ENCODE measurements around the gene EIF4E. TPM values are rescaled to one million over a fixed set of nuclear protein-coding genes. Genes with fewer than 3 reads are reported as not detected.
"Not testable (repeated sequence)": the region's sequence is repeated elsewhere in the genome, so short reads cannot be mapped to it uniquely, and the experiment has no call there.

Gene EIF4E
- total and polyA plus RNA-seq, 2 of the 4 experiments (the other 2 are of a cell fraction) = 80.4 to 113 TPM

DNA sequence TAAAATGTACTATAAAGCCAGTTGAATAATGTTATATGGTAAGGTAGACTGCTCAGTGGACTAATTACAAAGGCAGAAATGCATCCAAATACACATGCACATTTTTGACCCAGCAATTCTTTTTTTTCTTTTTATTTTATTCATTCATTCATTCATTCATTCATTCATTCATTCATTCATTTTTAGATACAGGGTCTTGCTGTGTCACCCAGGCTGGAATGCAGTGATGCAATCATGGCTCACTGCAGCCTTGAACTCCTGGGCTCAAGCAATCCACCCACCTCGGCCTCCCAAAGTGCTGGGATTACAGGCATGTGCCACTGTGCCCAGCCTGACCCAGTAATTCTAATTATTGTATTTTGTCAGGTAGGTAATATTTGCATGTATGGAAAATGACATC is 97.9 kb downstream of the EIF4E start:
- not testable (repeated sequence) for ATAC-seq (ENCODE audit: low read depth)

More for the DNA sequence above, 97.9 kb downstream of the EIF4E start:
- H3K14ac ChIP-seq (replicated peaks; ENCODE audit: low read depth, low read length); H3K9ac ChIP-seq (ENCODE audit: low read depth, low read length); H2BK20ac ChIP-seq (ENCODE audit: low read depth, low read length); H4K8ac ChIP-seq (ENCODE audit: low read depth in 2 of 2, low read length in 2 of 2); H3K23ac ChIP-seq (ENCODE audit: low read depth, low read length); H2BK15ac ChIP-seq (ENCODE audit: low read depth, low read length); H3K4ac ChIP-seq (ENCODE audit: low read depth, low read length); DNase-seq; H4K5ac ChIP-seq (ENCODE audit: low read depth, low read length); H2AK9ac ChIP-seq (replicated peaks; ENCODE audit: low read depth, low read length, poor library complexity); H3K56ac ChIP-seq (ENCODE audit: extremely low read depth, insufficient read depth, low read length); dilution Hi-C loops (cut with HindIII; ENCODE audit: low sequenced_read_pairs, unreplicated experiment); POLR2A ChIA-PET (ENCODE audit: unreplicated experiment); H3K9me3 ChIP-seq (ENCODE audit: control insufficient read depth, insufficient read depth, low read length); H2AK5ac ChIP-seq (ENCODE audit: low read depth, low read length); H4K91ac ChIP-seq (ENCODE audit: insufficient read depth, low read depth, low read length); H3K27ac ChIP-seq (ENCODE audit: insufficient read depth, low read length); H3K9me1 ChIP-seq (ENCODE audit: insufficient read depth, low read length); H2BK120ac ChIP-seq (ENCODE audit: low read depth, low read length); H3K18ac ChIP-seq (ENCODE audit: low read depth, low read length); H3K4me2 ChIP-seq (ENCODE audit: low read depth, low read length); intact Hi-C loops (cut with micrococcal nuclease); H3K36me3 ChIP-seq (ENCODE audit: control insufficient read depth, insufficient read depth, low read length); H3K4me1 ChIP-seq (ENCODE audit: control insufficient read depth, insufficient read depth, low read length); H4K20me1 ChIP-seq (ENCODE audit: insufficient read depth, low read length); H3K79me1 ChIP-seq (ENCODE audit: low read depth in 1 of 2, low read length in 2 of 2); H3K4me3 ChIP-seq (ENCODE audit: insufficient read depth, low read depth, low read length); H2BK5ac ChIP-seq (ENCODE audit: low read depth, low read length, poor library complexity, severe bottlenecking); H3K27me3 ChIP-seq (ENCODE audit: control insufficient read depth, insufficient read depth, low read length); BruUV-seq (replicated peaks); H2AFZ ChIP-seq (replicated peaks; ENCODE audit: low read length, poor library complexity); in situ Hi-C loops (cut with MboI; ENCODE audit: low sequenced_read_pairs): not testable (repeated sequence)
- CTCF ChIA-PET = interaction anchor here (0.6 kb wide), 1 partner anchor 10 kb away, joined by 3 read pairs; no protein-coding TSS in a partner anchor
- WGBS, 2 experiments (ENCODE audit: extremely low coverage in 2 of 2, insufficient read length in 1 of 2) = no CpG with 5 or more reads among the region's 1 CpG

Small RNA genes within 50 kb of the gene (microRNA-seq; reads per million reads assigned to microRNA genes)
- gene RNU7-149P (ENCODE audit: insufficient read depth, insufficient read length) = not detected
- not detected for gene TBCAP3 (ENCODE audit: insufficient read depth, insufficient read length)

Small RNA genes within 50 kb of the gene (small RNA-seq; reads per million reads assigned to genes)
- 0 reads per million in 5 experiments for gene RNU7-149P
- gene TBCAP3 = 0 reads per million in 5 experiments

Other genes with a start within 250 kb of the EIF4E start
- gene METAP1, start 66.6 kb upstream of the EIF4E start, total RNA-seq (2012; rRNA removed) = 43.7 and 76.1 TPM in 2 replicates
- gene METAP1, start 66.6 kb upstream of the EIF4E start, polyA plus RNA-seq (2012; rRNA removed) = 38.2 and 47.9 TPM in 2 replicates
- gene ADH5, start 159.7 kb upstream of the EIF4E start, total RNA-seq (2012; rRNA removed) = 178 and 246 TPM in 2 replicates
- gene ADH5, start 159.7 kb upstream of the EIF4E start, polyA plus RNA-seq (2012; rRNA removed) = 117 and 140 TPM in 2 replicates
- gene ADH4, start 215.2 kb upstream of the EIF4E start, total RNA-seq (2012; rRNA removed) = not detected in 2 replicates
- not detected in 2 replicates for gene ADH4, start 215.2 kb upstream of the EIF4E start, polyA plus RNA-seq (2012; rRNA removed)

All from IMR-90 (cell line).